Heart left ventricle (tissue), 13 donors: ENCODE results near the gene UCN.

Source experiments
- CTCF ChIP-seq, 12 donors: fragments of 200-600 bp; sonication (generic) in 4 of 12; IDR thresholded peaks; one replicate each; pipeline versions ENCODE4 v1.5.0 to v1.8.0; 2018 to 2022; ENCODE audit warnings: antibody characterized with exemption in 12 of 12, mild to moderate bottlenecking in 5 of 12
- POLR2A ChIP-seq, 2 donors: fragments of 450-650 bp; IDR thresholded peaks; one replicate each; pipeline ENCODE4 v1.6.1; 2017; ENCODE audit warnings: antibody characterized with exemption in 2 of 2, mild to moderate bottlenecking in 2 of 2, moderate library complexity in 2 of 2
- donor health status: ischemic (EF 13 %, LVEDD 7.1; RV severe dilation, severe dysfunction).
- donor health status: DM: no; HTN: yes; CAD: no.
- donor health status: DM: no; HTN: no; CAD: no.
- donor health status: ischemic (EF 25% LVEDD 6.9; RV normal size, moderate dysfunction).
- donor health status: ischemic (EF 25% LVEDD 5.7; RV mildly dilated, moderate dysfunction).
- donor health status: ischemic (EF 35%, LVEDD 5.7; RV mildly dilated, moderate dysfunction).
- donor health status: nonischemic (EF 11% LVEDD 7.7; RV severe dilation, severe dysfunction).
- donor health status: DM: yes; HTN: yes; CAD: no.
- donor health status: PGD.
- donor health status: ischemic (EF 29% LVEDD 5.4; RV normal size, mild dysfunction).
- donor health status: nonischemic (EF 23%, LVEDD 6.1; RV moderate dilation, normal function).

- no peak for TF ChIP-seq CTCF (IDR thresholded peaks at IDR 0.05)
- no peak for TF ChIP-seq POLR2A (IDR thresholded peaks at IDR 0.05)
Observed at GRCh38 chr2:27315122-27315521, 6.9 kb upstream of the UCN start.
